Colon (tissue), 2 donors: ENCODE results near the gene MCAT.

Source experiments
- FAIRE-seq: peaks from 2 replicates; lab custom pipeline; 2012; peaks lifted over from hg19 to GRCh38; lab: Jason Lieb, UNC
- donor health status: control.
- donor health status: control.

MCAT gene

GRCh38 chr22:43142880-43143562 is at the start of gene MCAT:
TSS of gene MCAT (minus strand) at chr22:43143398. CDS start at chr22:43143348, 50 bp downstream.
- no peak for FAIRE-seq

- FAIRE-seq = no peak
These were observed 48.6 kb upstream of the MCAT start for GRCh38 chr22:43191831-43192230.

GRCh38 chr22:43188829-43189545 is 45.8 kb upstream of the MCAT start:
- FAIRE-seq = no peak

GRCh38 chr22:43187171-43188099 is 44.2 kb upstream of the MCAT start:
- FAIRE-seq = no peak

- no peak for FAIRE-seq
These were observed 43.3 kb upstream of the MCAT start, which contains the start of gene TTLL12 for GRCh38 chr22:43186272-43187170. TSS of gene TTLL12 (minus strand) at chr22:43187134. CDS start at chr22:43187069, 65 bp downstream.

- FAIRE-seq = no peak
These were observed 42.7 kb upstream of the MCAT start for GRCh38 chr22:43185860-43186261.

- FAIRE-seq = no peak
These were observed 40.5 kb upstream of the MCAT start for GRCh38 chr22:43183496-43184277.

- no peak for FAIRE-seq
These were observed 39.5 kb upstream of the MCAT start for GRCh38 chr22:43182726-43183125.

GRCh38 chr22:43182118-43182517 is 38.9 kb upstream of the MCAT start:
- FAIRE-seq = no peak

- no peak for FAIRE-seq
These were observed 38.3 kb upstream of the MCAT start for GRCh38 chr22:43181321-43182076.

- FAIRE-seq = no peak
These were observed 37.5 kb upstream of the MCAT start for GRCh38 chr22:43180670-43181069.

GRCh38 chr22:43179911-43180195 is 36.7 kb upstream of the MCAT start:
- no peak for FAIRE-seq

GRCh38 chr22:43179146-43179910 is 36.1 kb upstream of the MCAT start:
- FAIRE-seq = no peak

GRCh38 chr22:43177479-43177878 is 34.3 kb upstream of the MCAT start:
- no peak for FAIRE-seq

GRCh38 chr22:43176090-43176489 is 32.9 kb upstream of the MCAT start:
- FAIRE-seq = no peak

GRCh38 chr22:43174941-43175531 is 31.8 kb upstream of the MCAT start:
- no peak for FAIRE-seq

- FAIRE-seq = no peak
These were observed 30.9 kb upstream of the MCAT start for GRCh38 chr22:43173976-43174720.

- FAIRE-seq = no peak
These were observed 30.4 kb upstream of the MCAT start for GRCh38 chr22:43173566-43173965.
